ENCODE results near the gene CCDC192.

- TF ChIP-seq NANOG (IDR thresholded peaks at IDR 0.05; ENCODE audit: borderline replicate concordance): no peak
- TF ChIP-seq EZH2 (IDR thresholded peaks at IDR 0.05; ENCODE audit: low read depth, unreplicated experiment): no peak
- no peak for TF ChIP-seq POLR2AphosphoS5 (IDR thresholded peaks at IDR 0.05; ENCODE audit: low read depth)
- no peak for TF ChIP-seq CTCF (conservative IDR thresholded peaks at IDR 0.05; ENCODE audit: low read depth in 2 of 2)
- no peak for TF ChIP-seq EZH2phosphoT487 (IDR thresholded peaks at IDR 0.05; ENCODE audit: unreplicated experiment)
- no peak for TF ChIP-seq CREB1 (CRISPR knock-in tag; IDR thresholded peaks at IDR 0.05; ENCODE audit: low read depth)
- no peak for TF ChIP-seq REST (IDR thresholded peaks at IDR 0.05; ENCODE audit: unreplicated experiment)
- TF ChIP-seq ETS1 (IDR thresholded peaks at IDR 0.05): no peak
- TF ChIP-seq ZNF114 (CRISPR knock-in tag; IDR thresholded peaks at IDR 0.05): no peak
- no peak for TF ChIP-seq ZNF331 (CRISPR knock-in tag; IDR thresholded peaks at IDR 0.05; ENCODE audit: low read depth)
These were observed 99.3 kb downstream of the CCDC192 start for GRCh38 chr5:127802477-127802865.
